Measurements from ENCODE around the gene XG. TPM values are rescaled to one million over a fixed set of nuclear protein-coding genes. Genes with fewer than 3 reads are reported as not detected.

Gene XG
- total and polyA plus RNA-seq, 2 of the 4 experiments (the other 2 are of a cell fraction): under 0.01 TPM; not detected in 1

GRCh38 chrX:2855761-2856160 lies 103.9 kb downstream of the XG start:
- Histone ChIP-seq H4K20me1 (ENCODE audit: insufficient read depth, low read length) (no peaks in the 10 kb centered on the region), H3K4ac (ENCODE audit: low read depth, low read length) (no peak overlapping the region), H3K18ac (ENCODE audit: low read depth, low read length) (no peak overlapping the region), H2BK120ac (ENCODE audit: low read depth, low read length) (no peak overlapping the region), H2AFZ (replicated peaks; ENCODE audit: low read length, poor library complexity) (no peak overlapping the region), H3K4me1 (ENCODE audit: control insufficient read depth, insufficient read depth, low read length) (no peaks in the 10 kb centered on the region), H4K5ac (ENCODE audit: low read depth, low read length) (no peak overlapping the region), H3K36me3 (ENCODE audit: control insufficient read depth, insufficient read depth, low read length) (peaks cover 16% of the 10 kb centered on the region), H2AK9ac (replicated peaks; ENCODE audit: low read depth, low read length, poor library complexity) (no peak overlapping the region), H3K4me3 (ENCODE audit: insufficient read depth, low read depth, low read length) (no peak overlapping the region), H3K79me1 (ENCODE audit: low read depth in 1 of 2, low read length in 2 of 2) (no peaks in the 10 kb centered on the region), H3K27ac (ENCODE audit: insufficient read depth, low read length) (no peak overlapping the region), H3K9ac (ENCODE audit: low read depth, low read length) (no peak overlapping the region), H2BK15ac (ENCODE audit: low read depth, low read length) (no peak overlapping the region), H4K8ac (ENCODE audit: low read depth in 2 of 2, low read length in 2 of 2) (no peak overlapping the region), H3K9me3 (ENCODE audit: control insufficient read depth, insufficient read depth, low read length) (no peaks in the 10 kb centered on the region), H2AK5ac (ENCODE audit: low read depth, low read length) (no peak overlapping the region), H3K56ac (ENCODE audit: extremely low read depth, insufficient read depth, low read length) (no peak overlapping the region), H3K23ac (ENCODE audit: low read depth, low read length) (no peak overlapping the region), H3K14ac (replicated peaks; ENCODE audit: low read depth, low read length) (no peak overlapping the region), H3K9me1 (ENCODE audit: insufficient read depth, low read length) (no peaks in the 10 kb centered on the region), H3K4me2 (ENCODE audit: low read depth, low read length) (no peak overlapping the region), H4K91ac (ENCODE audit: insufficient read depth, low read depth, low read length) (no peak overlapping the region), H3K27me3 (ENCODE audit: control insufficient read depth, insufficient read depth, low read length) (no peaks in the 10 kb centered on the region), H2BK20ac (ENCODE audit: low read depth, low read length) (no peak overlapping the region), H2BK5ac (ENCODE audit: low read depth, low read length, poor library complexity, severe bottlenecking) (no peak overlapping the region)
- DNase-seq (no peak), ATAC-seq (ENCODE audit: low read depth) (no peak)
- 88% methylated on average over 2 of the region's 2 CpGs; no CpG with 5 or more reads in 1 of the 2 experiments for WGBS, 2 experiments (ENCODE audit: extremely low coverage in 2 of 2, insufficient read length in 1 of 2)
- no TSS peak for BruUV-seq (replicated peaks)
- CTCF ChIA-PET: no interaction called here
- TF ChIP-seq MAFK (IDR thresholded peaks at IDR 0.05; ENCODE audit: low read depth, low read length): no peak
- no peak for TF ChIP-seq NFE2L2 (IDR thresholded peaks at IDR 0.05; ENCODE audit: low read depth, low read length)
- no peak for TF ChIP-seq FOS (IDR thresholded peaks at IDR 0.05; ENCODE audit: low read depth, low read length)
- no peak for TF ChIP-seq MAZ (IDR thresholded peaks at IDR 0.05; ENCODE audit: borderline replicate concordance, low read depth, low read length)
- intact Hi-C loops (cut with micrococcal nuclease): no loop called here
- POLR2A ChIA-PET (ENCODE audit: unreplicated experiment): no interaction called here
- in situ Hi-C loops (cut with MboI; ENCODE audit: low sequenced_read_pairs): no loop called here
- dilution Hi-C loops (cut with HindIII; ENCODE audit: low sequenced_read_pairs, unreplicated experiment): no loop called here

Measured in IMR-90 (cell line).